GM08714 (cell line): Measurements from ENCODE around the gene ZC3H11A.
"Not testable (repeated sequence)": the region's sequence is repeated elsewhere in the genome, so short reads cannot be mapped to it uniquely, and the experiment has no call there.

Source experiments
- H3K4me3 ChIP-seq: fragments of 200-500 bp; sonication (Bioruptor generic); 2 replicates; pipeline ENCODE4 v1.5.1; 2014; ENCODE audit warnings: mild to moderate bottlenecking, low read length, inconsistent platforms
- ZNF274 ChIP-seq: IDR thresholded peaks from 2 replicates; pipeline ENCODE4 v1.6.1; 2012; ENCODE audit warnings: mild to moderate bottlenecking, low read depth, low read length

The ZC3H11A gene

GRCh38 chr1:203795441-203796235 is at the start of gene ZC3H11A, which contains the start of gene ZBED6:
Gene ZC3H11A (plus strand): TSS chr1:203795623. CDS start chr1:203817071, 21,448 bp downstream.
Gene ZBED6 (plus strand): TSS chr1:203795623. CDS start chr1:203797523, 1,900 bp downstream.
- peak within 1 kb of the TSS; percentile 99 for H3K4me3 ChIP-seq
- TF ChIP-seq ZNF274 = no peak

GRCh38 chr1:203746281-203746680 is 49.1 kb upstream of the ZC3H11A start:
- no peak overlapping the region for H3K4me3 ChIP-seq
- no peak for TF ChIP-seq ZNF274

- H3K4me3 ChIP-seq = no peak overlapping the region
- TF ChIP-seq ZNF274 = no peak
These were observed 44.4 kb upstream of the ZC3H11A start for GRCh38 chr1:203751051-203751450.

- not testable (repeated sequence) for H3K4me3 ChIP-seq
These were observed 43.6 kb upstream of the ZC3H11A start for GRCh38 chr1:203751618-203752361.

GRCh38 chr1:203754455-203754864 is 41.0 kb upstream of the ZC3H11A start:
- peak overlapping the region; percentile 25; the same call in 1 of the 2 replicates for H3K4me3 ChIP-seq

GRCh38 chr1:203756036-203756435 is 39.4 kb upstream of the ZC3H11A start:
- TF ChIP-seq ZNF274 = no peak
- H3K4me3 ChIP-seq = no peak overlapping the region

More at GRCh38 chr1:203754455-203754864, 41.0 kb upstream of the ZC3H11A start:
- no peak for TF ChIP-seq ZNF274

- H3K4me3 ChIP-seq = not testable (repeated sequence)
These were observed 36.7 kb upstream of the ZC3H11A start for GRCh38 chr1:203758749-203759148.

GRCh38 chr1:203760506-203760905 is 34.9 kb upstream of the ZC3H11A start:
- TF ChIP-seq ZNF274 = no peak

GRCh38 chr1:203761958-203762357 is 33.5 kb upstream of the ZC3H11A start:
- H3K4me3 ChIP-seq = not testable (repeated sequence)

More at GRCh38 chr1:203760506-203760905, 34.9 kb upstream of the ZC3H11A start:
- no peak overlapping the region for H3K4me3 ChIP-seq

GRCh38 chr1:203763505-203763904 is 31.9 kb upstream of the ZC3H11A start:
- no peak overlapping the region for H3K4me3 ChIP-seq
- TF ChIP-seq ZNF274 = no peak

GRCh38 chr1:203764105-203765028 is 31.1 kb upstream of the ZC3H11A start:
- H3K4me3 ChIP-seq = no peak overlapping the region
- TF ChIP-seq ZNF274 = no peak

- peak within 1 kb of the TSS; percentile 23; the same call in 1 of the 2 replicates for H3K4me3 ChIP-seq
- TF ChIP-seq ZNF274 = no peak
These were observed 30.2 kb upstream of the ZC3H11A start, which contains the start of gene LAX1 for GRCh38 chr1:203765029-203765837. Gene LAX1 (plus strand): TSS chr1:203765183. CDS start chr1:203765566, 383 bp downstream.

GRCh38 chr1:203768256-203768655 is 27.2 kb upstream of the ZC3H11A start:
- H3K4me3 ChIP-seq = no peak overlapping the region
- TF ChIP-seq ZNF274 = no peak
